Peyer's patch (tissue), 4 donors: Measurements from ENCODE around the gene DRD4.

Source experiments
- CTCF ChIP-seq, 6 experiments: fragments of 450-650 bp in 4 of 6; fragments of 200-600 bp in 2 of 6; sonication (generic) in 1 of 6; IDR thresholded peaks; one replicate each; pipeline ENCODE4 v1.5.1; 2017 to 2019; ENCODE audit warnings: antibody characterized with exemption in 6 of 6, mild to moderate bottlenecking in 3 of 6, moderate library complexity in 1 of 6
- POLR2A ChIP-seq, 2 donors: fragments of 450-650 bp; IDR thresholded peaks; one replicate each; pipeline ENCODE4 v1.5.1; 2017; ENCODE audit warnings: antibody characterized with exemption in 2 of 2, mild to moderate bottlenecking in 2 of 2, moderate library complexity in 2 of 2

- no peak for TF ChIP-seq CTCF (IDR thresholded peaks at IDR 0.05)
- no peak for TF ChIP-seq POLR2A (IDR thresholded peaks at IDR 0.05)
Observed at GRCh38 chr11:620201-620600, 16.9 kb upstream of the DRD4 start.
